ENCODE measurements around the gene USP7.

GRCh38 chr16:8910811-8911210, 52.9 kb downstream of the USP7 start:
- TF ChIP-seq CTCF (IDR thresholded peaks at IDR 0.05) (no peak), POLR2A (IDR thresholded peaks at IDR 0.05) (no peak)

Measured in esophagus squamous epithelium (tissue), 4 donors.